Fibroblast of skin of left quadriceps (primary cell): ENCODE measurements around the gene ZFHX3.

Source experiments
- DNase-seq, 2 experiments: peaks; one replicate each; pipeline ENCODE4 v3.0.0-alpha.2; 2013; ENCODE audit warnings: low read depth in 2 of 2

Gene ZFHX3

DNA sequence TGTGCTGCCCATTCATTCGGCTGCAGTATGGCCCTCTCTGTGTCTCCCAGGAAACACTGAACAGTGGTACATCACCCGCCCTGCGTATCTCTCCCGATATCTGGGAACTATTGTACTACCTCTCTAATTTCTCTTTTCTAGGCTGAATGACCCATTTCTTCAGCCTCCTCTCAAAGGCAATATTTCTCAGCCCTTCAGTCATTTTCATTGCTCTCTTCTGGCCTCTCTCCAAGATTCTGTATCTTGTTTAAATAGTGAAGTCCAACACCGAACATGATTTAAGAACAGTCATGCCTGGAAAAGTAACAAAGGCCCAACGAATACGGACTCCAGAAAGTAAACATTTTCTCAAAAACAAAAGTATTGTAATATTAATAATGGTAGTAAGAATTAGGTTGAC, 220.1 kb downstream of the ZFHX3 start:
- no peak for DNase-seq

DNA sequence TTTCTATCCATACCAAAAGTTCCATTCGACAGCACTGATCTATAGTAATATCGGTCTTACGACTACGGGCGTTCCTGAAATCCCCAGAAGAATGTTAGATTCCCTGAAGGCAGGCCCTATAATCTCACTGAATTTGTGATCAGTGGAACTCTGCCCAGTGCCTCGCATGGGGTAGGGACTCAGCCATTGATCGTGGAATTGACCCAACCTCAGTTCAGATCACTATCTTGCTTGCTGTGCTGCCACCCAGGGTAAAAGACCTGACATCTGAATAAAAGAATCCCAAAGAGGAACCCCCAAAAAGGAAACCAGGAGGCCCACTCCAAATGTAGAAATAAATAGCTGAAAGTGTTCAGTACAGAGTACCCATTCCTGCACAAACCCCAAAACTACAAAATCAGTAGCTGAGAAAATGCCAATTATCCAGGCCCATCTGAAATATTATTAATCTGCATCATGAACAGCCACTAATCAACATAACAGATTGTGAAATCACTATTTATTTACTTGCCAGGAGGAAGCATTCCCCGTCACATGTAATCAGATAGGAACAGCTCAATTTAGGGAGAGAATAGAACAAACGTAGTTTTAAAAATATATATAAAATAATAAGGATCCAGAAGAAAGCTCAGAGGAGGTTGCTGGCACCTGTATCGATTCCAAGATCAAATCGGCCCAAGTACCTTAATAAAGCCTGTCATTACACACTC, 221.9 kb downstream of the ZFHX3 start:
- DNase-seq = no peak

DNA sequence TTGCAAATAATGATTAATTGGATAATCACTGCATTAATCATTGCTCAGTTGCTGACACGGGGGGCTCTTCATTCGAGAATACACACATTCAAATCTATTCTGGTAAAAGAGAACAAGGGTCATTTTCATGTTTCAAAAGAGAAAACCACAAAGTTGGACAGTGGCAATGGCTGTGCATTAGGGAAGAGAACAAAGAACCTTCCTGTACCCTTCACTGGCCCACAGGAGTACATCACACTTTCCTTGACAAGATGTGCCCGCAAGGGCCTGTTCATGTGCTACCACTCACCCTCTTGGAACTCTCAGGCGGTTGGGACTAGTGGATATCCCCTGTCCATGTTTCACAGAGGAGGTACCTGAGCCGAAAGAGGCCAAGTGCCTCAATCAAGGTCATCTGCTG, 223.2 kb downstream of the ZFHX3 start:
- no peak for DNase-seq

DNA sequence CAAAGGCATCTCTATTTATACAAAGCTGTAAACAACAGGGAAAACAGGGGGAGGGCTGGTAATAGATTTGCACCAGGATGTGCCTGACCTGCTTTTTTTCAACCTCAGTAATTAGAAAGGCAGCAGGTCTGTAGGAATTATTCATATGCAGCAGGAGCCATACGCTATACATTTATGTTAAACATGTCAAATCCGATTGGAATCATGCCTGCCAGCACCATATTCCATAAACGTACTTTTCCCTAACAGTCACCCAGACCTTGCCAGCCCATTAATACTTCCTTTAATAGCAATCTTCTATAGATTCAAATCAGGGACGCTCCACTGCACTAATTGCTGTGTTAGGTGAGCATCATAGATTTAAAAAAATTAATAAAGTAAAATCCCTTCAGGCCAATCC, 223.9 kb downstream of the ZFHX3 start:
- DNase-seq = no peak

DNA sequence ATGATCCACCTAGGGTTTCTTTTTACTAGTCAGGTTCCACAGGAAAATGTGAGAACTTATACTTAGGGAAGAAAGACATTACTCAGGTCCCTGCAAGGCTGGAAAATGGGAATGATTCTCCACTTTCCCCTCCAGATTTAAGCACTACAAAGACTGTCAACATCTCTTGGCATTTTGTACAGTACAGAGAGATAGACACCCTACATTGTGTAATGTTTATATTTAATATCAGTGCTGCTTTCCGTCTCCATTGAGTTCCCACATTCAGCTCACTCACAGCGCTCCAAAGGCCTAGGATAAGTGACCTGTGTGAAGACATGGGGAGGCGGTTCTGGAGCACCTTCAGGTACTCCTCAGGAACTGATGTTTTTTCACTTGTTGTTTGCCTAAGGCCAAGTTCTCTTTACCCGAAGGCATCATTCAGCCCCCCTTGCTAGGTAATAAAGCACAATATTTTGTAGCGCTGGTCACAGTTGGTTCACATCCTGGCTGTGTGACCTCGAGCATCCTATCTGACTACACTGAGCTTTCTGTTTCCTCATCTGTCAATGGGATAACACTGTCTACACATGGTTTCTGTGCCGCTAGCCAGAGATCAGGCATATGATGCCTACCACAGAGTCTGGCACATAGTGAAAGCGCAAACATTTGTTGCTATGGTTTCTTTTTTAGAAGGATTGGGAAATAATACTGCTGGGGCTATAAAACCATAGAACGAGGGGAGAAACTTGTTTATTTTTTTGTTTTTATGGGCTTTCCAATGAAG, 226.6 kb downstream of the ZFHX3 start:
- no peak for DNase-seq

DNA sequence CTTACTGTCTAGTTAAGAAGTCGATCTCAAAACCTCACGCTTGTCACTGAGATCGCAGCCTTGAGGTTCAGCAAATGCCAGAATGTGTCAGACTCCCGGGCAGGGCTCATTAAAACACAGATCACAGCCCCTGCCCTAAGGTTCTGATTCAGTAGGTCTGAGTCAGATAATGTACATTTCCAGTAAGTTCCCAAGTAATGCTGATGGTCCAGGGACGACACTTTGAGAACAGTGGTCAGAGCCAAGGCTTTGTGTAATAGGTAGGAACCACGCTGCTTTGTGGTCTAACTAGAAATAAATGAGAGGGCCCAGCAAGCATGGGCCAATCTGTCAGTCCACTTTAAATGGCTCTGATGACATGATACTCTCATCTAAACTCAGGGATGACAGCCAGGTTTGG, 228.6 kb downstream of the ZFHX3 start:
- peak; percentile 20 to 31 for DNase-seq

DNA sequence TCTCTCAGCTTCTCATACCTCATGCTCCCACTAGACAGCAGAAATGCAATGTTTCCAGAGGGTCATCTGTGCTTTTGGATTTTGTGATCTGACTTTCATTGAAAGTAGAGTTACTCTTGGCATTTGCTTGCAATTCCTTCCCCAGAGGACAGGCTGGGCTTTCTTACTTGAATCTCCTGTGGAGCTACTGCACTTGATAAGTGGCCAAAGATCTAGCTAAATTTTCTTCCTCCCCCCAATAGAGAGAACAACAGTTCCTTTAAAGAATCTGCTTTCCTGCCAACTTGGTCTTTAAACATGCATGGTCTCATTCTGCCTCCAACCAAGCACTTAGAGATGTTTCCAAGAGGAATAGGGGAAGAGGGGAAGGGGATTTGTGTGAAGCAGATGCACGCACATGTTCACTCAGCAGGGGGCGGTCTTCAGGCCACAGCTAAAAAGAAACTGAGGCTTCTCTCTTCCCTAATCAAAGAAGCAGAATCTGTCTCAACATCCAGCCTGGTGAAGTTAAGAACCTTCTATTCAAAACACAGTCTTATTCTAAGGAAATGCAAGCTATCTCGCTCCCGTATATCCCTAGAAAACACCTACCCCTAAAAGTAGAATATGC, 229.6 kb downstream of the ZFHX3 start:
- no peak for DNase-seq

DNA sequence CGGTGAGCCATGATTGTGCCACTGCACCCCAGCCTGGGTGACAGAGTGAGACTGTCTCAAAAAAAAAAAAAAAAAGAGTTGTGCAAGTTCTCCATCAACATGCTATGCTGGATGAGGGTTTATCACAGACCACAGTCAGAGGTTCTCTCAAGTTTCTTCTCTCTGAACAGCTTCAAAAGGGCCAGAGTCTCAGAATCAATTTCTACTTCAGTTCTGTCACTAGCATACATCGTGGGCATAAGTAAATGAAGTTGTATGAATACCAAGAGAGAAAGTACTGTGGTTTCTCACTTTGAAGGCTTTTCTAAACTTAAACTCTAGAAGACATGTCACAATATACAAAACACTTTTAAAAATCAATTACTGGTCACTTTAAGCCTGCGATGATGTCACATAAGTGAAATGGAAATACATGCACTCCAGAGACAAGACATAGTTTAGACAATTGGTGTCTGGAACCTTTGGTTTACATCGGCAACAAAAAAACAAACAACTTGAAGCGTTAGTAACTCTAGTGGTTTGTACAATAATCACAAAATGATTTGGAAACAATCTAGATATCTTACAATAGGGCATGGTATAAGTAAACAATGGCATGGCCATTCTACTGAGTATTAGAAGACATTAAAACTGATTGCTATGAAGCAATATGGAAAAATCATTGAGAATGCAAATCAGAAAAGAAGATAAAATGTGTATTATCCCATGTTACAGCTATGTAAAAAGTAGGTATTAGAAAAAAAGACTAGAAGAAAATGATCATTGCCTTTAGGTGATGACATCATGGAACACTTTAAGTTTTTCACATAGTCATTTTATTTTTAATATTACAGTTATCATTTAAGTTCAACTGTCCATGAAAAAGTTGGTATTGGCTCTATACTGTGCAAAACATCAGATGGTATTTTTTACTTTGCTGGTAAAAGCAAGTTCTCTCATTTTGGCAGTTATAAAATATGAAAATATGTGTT, 232.3 kb downstream of the ZFHX3 start:
- DNase-seq = no peak

DNA sequence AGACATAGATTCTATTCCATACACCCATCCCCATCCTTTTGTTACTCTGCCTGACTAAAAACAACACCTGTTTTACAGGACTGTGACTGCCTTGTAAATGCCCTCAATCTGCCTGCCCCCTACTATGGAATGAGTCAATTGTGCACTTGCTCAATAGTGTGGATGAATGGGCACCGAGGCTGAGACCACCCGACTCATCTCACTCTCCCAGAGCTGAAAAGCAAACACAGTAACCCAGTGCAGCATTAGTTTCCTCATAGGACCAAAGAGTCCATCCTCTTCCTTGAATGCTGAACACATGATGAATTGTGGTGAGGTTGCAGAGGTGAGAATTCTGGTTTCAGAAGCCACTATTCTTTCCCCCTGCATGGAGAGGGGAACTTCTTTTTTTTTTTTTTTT, 233.7 kb downstream of the ZFHX3 start:
- DNase-seq = no peak

DNA sequence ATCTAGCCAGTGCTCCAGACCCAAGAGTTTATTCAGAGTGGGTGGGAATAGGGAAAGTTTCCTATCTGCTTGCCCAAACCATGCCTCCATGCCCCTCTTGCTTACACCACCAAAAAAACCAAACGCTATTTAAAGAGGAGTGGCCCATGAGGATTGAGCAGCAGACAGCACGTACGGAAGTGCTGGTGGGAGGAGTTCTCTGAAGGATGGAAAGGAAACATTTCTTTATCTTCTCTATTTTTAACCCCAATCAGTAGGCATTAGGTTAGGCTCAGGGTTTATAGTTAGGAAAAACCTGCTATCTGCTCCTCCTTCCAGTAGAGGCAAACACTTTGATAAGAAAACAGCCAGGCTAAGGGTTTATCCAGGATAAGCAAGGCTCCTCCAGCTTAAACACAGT, 235.3 kb downstream of the ZFHX3 start:
- no peak for DNase-seq

DNA sequence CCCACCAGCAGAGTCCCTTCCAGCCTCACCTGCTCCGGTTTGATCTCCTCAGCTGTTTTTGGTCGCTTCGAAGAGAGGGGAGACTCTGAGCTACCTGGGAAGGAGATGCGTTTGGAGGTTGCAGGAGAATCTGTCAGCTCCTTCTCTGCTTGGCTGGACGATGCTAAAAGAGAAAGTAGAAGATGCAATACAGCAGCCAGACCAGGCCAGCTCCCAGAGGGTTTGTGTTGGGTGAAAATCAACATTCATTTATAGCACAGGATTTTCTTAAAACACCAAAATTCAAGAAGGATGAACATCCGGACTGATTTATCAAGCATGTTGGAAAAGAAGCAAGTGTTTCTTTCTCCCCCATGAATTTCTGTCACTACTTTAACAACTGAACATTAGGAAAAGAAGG, 236.1 kb downstream of the ZFHX3 start:
- no peak for DNase-seq

DNA sequence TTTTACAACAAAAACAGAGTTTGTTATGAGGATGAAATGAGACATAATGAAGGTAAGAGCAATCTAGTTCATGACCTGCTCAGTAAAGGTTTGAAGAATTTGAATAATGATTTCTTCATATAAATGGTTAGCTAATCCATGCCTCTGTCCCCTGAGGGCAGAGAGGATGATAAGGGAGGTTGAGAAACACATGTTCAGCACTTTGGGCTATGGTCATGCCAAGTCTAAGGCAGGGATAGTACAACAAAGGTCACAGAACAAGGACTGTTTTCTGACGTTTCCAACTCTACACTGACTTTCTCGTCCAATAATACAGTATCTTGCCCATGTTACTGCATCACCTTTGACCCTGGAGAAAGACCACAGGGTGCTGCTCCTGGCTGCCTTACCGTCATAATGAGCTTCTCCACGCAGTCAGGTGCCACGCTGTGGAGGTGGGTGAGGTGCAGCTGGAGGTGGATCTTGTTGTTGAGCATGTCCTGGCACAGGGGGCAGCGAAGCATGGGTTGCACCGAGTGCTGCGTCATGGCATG, 236.7 kb downstream of the ZFHX3 start:
- DNase-seq = no peak

DNA sequence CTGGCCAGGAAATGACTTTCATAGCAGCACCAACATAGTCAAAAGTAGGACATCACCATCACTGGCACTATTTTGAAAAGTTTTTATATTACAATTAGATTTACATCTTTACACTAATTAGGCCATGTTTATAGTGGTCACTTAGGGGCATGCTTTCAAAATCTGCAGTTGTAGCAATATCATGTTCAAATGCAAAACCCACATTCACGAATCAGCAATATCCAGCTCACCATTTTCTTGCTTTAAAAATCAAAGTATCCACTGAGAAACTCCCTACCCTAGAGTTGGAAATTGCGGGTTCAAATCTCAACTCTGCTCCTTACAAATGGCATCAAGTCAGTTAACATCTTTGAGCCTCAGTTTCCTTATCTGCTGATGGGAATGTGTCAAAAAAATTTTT, 237.4 kb downstream of the ZFHX3 start:
- DNase-seq = no peak

DNA sequence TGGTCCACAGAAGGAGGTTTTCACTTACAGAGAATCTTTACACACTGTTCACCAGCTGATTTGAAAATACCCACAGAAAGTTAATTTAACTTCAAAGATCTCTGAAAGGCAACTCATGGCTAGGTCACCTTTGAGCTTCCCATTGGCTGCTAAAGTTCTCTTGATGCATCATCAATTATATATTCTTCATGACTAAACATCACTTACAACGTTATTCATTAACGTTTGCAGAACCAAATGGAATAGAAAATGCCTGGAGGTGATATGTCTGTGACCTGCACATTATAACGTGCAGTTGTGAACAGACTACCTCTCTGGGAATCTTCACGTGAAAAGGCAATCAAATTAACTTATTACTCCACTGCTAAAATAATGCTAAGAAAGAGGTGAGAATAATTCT, 238.5 kb downstream of the ZFHX3 start:
- no peak for DNase-seq

DNA sequence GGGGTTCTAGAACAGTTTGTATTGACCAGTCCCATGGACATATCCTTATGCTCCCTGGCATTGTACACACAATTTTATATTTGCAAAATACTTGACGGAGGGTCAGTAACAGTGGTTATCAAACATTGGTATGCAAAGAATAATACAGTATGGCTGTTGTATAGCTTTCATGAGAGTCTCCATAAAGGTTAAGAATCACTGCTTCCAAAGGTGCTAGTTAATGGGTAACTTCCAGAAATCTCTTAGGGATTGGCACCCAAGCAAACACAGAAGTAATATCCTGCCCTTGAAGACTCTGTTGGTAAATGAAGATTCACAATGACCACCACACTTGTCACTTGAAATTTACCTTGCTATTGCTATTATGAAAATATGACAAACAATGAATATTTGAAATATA, 239.2 kb downstream of the ZFHX3 start:
- no peak for DNase-seq

DNA sequence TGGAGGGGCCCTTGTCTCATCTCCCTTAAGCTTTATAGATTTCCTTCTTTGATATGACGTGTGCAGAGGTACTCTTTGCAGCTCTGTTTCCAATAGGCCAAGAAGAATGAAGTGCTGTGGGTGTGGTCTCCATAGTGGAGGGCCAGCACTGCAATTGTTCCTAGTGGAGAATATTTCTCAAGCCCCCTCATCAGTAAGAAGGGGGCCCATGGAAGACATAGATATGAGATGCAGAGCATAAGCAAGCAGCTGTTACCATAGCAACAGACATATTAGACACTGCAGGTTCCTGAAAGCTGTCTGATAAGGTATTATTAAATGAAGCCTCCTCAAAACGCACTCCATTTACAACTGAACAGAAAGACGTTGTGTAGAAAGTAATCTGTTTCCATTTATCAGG, 240.7 kb downstream of the ZFHX3 start:
- no peak for DNase-seq

DNA sequence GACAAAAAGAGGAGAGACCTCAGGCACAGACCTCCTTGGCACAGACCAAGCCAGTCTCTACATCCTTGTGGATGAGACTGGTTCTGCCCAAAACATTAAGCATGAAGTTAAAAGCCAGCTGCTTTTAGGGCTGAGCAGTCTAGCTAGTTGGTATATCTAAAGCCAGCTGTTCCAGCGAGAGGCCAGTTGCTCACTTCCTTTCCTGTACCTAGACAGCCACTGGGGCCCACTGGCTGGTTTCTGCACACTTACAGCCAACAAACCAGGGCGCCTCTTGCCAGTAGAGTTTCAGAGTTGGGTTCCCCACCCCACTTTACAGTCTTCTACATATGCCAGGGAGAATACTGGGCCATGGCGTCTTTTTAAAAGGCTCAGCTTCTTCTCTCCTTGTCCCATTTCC, 242.4 kb downstream of the ZFHX3 start:
- DNase-seq = no peak

DNA sequence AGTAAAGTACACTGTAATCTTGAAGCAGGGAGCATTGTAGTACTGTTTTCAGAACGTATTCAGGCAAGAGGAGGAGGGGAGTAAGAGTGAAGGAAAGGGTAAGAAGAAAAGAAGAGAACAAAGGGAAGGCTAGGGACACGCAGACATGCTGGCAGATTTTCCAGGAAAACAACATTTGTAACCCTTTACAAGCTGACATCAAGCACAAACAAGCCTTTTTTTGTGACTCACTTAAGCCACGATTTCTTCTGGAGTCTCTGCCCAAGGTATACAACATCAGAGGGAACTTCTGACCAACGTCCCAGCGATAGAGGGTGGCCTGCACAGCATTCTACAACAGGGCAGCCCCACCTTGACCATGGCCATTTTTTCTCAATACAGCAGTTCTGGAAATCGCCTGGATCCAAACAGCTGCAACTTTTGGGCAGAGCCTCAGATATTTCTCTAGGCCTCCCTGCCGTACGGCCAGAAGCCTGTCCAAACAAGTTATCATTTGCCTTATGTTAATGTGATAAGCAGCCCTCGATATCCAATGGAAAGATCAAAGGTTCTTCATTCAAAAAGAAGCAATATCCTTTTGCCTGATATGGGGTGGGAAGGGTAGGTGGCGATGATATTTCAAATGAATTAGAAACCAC, 247.3 kb downstream of the ZFHX3 start:
- no peak for DNase-seq

DNA sequence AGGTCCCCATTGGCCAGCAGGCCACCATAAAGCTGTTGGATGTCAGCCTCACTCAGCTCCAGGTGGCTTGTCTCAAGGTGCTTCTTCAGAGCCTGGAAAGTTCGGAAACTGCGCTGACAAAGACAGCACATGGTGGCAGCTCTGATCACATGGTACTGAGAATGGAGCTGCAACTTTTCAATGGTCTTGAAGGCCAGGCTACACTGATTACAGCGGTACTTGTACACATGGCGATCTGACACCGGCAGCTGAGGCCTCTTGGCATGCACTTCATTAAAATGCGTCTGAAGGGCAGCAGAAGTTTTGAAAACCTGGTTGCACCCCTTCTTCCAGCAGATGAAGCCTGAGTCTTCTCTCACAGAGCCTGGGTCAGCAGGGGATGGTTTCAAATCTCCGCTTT, 249.7 kb downstream of the ZFHX3 start:
- DNase-seq = no peak

DNA sequence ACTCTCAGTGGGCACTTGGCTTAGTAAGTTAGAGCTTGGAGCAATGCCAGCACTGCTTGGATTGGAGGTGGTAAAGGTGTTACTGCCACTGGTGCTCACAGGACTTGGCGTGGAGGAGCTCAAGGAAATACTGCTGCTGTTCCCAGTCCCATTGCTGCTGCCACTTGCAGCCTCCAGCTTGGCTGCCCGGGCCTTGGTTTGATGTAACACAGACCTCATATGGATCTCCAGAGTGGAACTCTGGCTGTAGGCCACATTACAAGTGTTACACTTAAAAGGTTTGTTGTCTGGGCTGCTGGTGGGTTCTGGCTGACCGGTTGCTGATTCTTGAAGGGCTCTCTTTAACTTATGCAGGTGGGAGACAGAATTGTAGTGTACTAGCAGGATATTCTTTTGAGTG, 250.3 kb downstream of the ZFHX3 start:
- DNase-seq = no peak

DNA sequence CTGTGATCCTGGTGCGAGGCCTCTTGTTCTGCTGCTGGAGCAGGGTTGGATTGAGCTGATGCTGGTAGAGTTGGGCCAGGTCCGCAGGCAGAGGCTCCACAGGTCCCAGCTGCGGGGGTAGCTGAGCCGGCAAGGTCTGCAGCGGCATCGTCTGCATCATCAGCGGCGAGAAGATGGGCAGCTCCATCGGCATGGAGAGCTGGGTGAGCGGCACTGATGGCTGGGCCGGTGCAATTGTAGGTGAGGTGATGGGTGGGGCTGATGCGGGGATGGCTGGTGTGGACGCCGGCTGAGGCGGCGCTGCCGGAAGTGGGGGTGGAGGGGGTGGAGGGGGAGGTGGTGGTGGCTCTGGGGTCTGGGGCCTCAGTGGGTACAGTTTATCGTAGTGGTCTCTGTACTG, 251.7 kb downstream of the ZFHX3 start:
- no peak for DNase-seq
